Measurements from ENCODE around the gene CREBRF. TPM values are rescaled to one million over a fixed set of nuclear protein-coding genes. Genes with fewer than 3 reads are reported as not detected.

CREBRF gene
- total and polyA plus RNA-seq, 2 donors (not counting 1 experiment from before 2014, with no cell fraction given), result 29.7 to 89.7 TPM

- Histone ChIP-seq H4K20me1 (ENCODE audit: control insufficient read depth, insufficient read depth, low read length, poor library complexity, severe bottlenecking) (no peaks in the 10 kb centered on the region), H2AFZ (ENCODE audit: insufficient read depth, low read depth, low read length, poor library complexity, severe bottlenecking) (no peak overlapping the region), H3K36me3 (replicated peaks in 1 of 2; ENCODE audit: control extremely low read depth in 1 of 2, control insufficient read depth in 1 of 2, extremely low read depth in 1 of 2, insufficient read depth in 2 of 2, low read length in 1 of 2) (peaks cover 2 to 51% of the 10 kb centered on the region in 2 experiments), H3K9ac (ENCODE audit: low read length) (no peak overlapping the region), H3K4me2 (replicated peaks; ENCODE audit: low read depth, low read length, poor library complexity, severe bottlenecking) (no peak overlapping the region), H3K79me2 (ENCODE audit: control insufficient read depth, insufficient read depth, low read length) (no peaks in the 10 kb centered on the region), H3K4me3 (ENCODE audit: control extremely low read depth in 1 of 5, extremely low read depth in 1 of 5, insufficient read depth in 1 of 5, low read depth in 2 of 5, low read length in 4 of 5) (no peak overlapping the region), H3K27me3 (replicated peaks in 1 of 4; ENCODE audit: control extremely low read depth in 1 of 4, control insufficient read depth in 3 of 4, insufficient read depth in 4 of 4, low read length in 3 of 4) (no peaks in the 10 kb centered on the region), H3K9me3 (ENCODE audit: control extremely low read depth in 1 of 3, control insufficient read depth in 2 of 3, insufficient read depth in 1 of 3, low read length in 2 of 3) (no peaks in the 10 kb centered on the region), H3K27ac (ENCODE audit: low read length in 2 of 2) (no peak overlapping the region), H3K4me1 (ENCODE audit: control insufficient read depth in 2 of 2, insufficient read depth in 2 of 2, low read length in 2 of 2) (no peaks in the 10 kb centered on the region)
- DNase-seq (no peak), ATAC-seq (ENCODE audit: low read depth) (no peak)
- Mint-ChIP-seq H3K9me3 (ENCODE audit: insufficient read depth) (no peaks in the 10 kb centered on the region), H3K27me3 (no peaks in the 10 kb centered on the region), H3K4me1 (no peaks in the 10 kb centered on the region), H3K27ac (no peak overlapping the region), H3K4me3 (no peak overlapping the region)
- 80% methylated on average over 1 of the region's 2 CpGs for WGBS (ENCODE audit: insufficient coverage)
- no peak for TF ChIP-seq EZH2 (IDR thresholded peaks at IDR 0.05; ENCODE audit: borderline replicate concordance, insufficient read depth, low read depth, low read length, poor library complexity, severe bottlenecking)
- TF ChIP-seq, protein P1, sequence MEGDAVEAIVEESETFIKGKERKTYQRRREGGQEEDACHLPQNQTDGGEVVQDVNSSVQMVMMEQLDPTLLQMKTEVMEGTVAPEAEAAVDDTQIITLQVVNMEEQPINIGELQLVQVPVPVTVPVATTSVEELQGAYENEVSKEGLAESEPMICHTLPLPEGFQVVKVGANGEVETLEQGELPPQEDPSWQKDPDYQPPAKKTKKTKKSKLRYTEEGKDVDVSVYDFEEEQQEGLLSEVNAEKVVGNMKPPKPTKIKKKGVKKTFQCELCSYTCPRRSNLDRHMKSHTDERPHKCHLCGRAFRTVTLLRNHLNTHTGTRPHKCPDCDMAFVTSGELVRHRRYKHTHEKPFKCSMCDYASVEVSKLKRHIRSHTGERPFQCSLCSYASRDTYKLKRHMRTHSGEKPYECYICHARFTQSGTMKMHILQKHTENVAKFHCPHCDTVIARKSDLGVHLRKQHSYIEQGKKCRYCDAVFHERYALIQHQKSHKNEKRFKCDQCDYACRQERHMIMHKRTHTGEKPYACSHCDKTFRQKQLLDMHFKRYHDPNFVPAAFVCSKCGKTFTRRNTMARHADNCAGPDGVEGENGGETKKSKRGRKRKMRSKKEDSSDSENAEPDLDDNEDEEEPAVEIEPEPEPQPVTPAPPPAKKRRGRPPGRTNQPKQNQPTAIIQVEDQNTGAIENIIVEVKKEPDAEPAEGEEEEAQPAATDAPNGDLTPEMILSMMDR (IDR thresholded peaks at IDR 0.05), result no peak
- CTCF ChIA-PET, result no interaction called here
- intact Hi-C loops (cut with micrococcal nuclease), result no loop called here
- POLR2A ChIA-PET, result no interaction called here
Observed at GRCh38 chr5:173155912-173156311, 99.8 kb downstream of the CREBRF start.

- ChIA-PET POLR2A (no interaction called here), CTCF (no interaction called here)
- Mint-ChIP-seq H3K9me3 (ENCODE audit: insufficient read depth) (no peaks in the 10 kb centered on the region), H3K4me1 (no peaks in the 10 kb centered on the region), H3K27me3 (no peaks in the 10 kb centered on the region), H3K4me3 (no peak overlapping the region), H3K27ac (no peak overlapping the region)
- Histone ChIP-seq H3K27me3 (replicated peaks in 1 of 4; ENCODE audit: control extremely low read depth in 1 of 4, control insufficient read depth in 3 of 4, insufficient read depth in 4 of 4, low read length in 3 of 4) (no peaks in the 10 kb centered on the region), H3K4me2 (replicated peaks; ENCODE audit: low read depth, low read length, poor library complexity, severe bottlenecking) (no peak overlapping the region), H3K4me1 (ENCODE audit: control insufficient read depth in 2 of 2, insufficient read depth in 2 of 2, low read length in 2 of 2) (no peaks in the 10 kb centered on the region), H4K20me1 (ENCODE audit: control insufficient read depth, insufficient read depth, low read length, poor library complexity, severe bottlenecking) (no peaks in the 10 kb centered on the region), H2AFZ (ENCODE audit: insufficient read depth, low read depth, low read length, poor library complexity, severe bottlenecking) (no peak overlapping the region), H3K79me2 (ENCODE audit: control insufficient read depth, insufficient read depth, low read length) (no peaks in the 10 kb centered on the region), H3K27ac (ENCODE audit: low read length in 2 of 2) (no peak overlapping the region), H3K9me3 (ENCODE audit: control extremely low read depth in 1 of 3, control insufficient read depth in 2 of 3, insufficient read depth in 1 of 3, low read length in 2 of 3) (no peaks in the 10 kb centered on the region), H3K9ac (ENCODE audit: low read length) (no peak overlapping the region), H3K4me3 (ENCODE audit: control extremely low read depth in 1 of 5, extremely low read depth in 1 of 5, insufficient read depth in 1 of 5, low read depth in 2 of 5, low read length in 4 of 5) (no peak overlapping the region), H3K36me3 (replicated peaks in 1 of 2; ENCODE audit: control extremely low read depth in 1 of 2, control insufficient read depth in 1 of 2, extremely low read depth in 1 of 2, insufficient read depth in 2 of 2, low read length in 1 of 2) (peaks cover 2 to 62% of the 10 kb centered on the region in 2 experiments)
- no peak for ATAC-seq (ENCODE audit: low read depth)
- TF ChIP-seq EZH2 (IDR thresholded peaks at IDR 0.05; ENCODE audit: borderline replicate concordance, insufficient read depth, low read depth, low read length, poor library complexity, severe bottlenecking), result no peak
- TF ChIP-seq, protein P1 (IDR thresholded peaks at IDR 0.05), result no peak
- intact Hi-C loops (cut with micrococcal nuclease), result no loop called here
- 97% methylated on average over 6 of the region's 8 CpGs for WGBS (ENCODE audit: insufficient coverage)
- DNase-seq, result no peak
Observed at GRCh38 chr5:173158366-173158765, 102.2 kb downstream of the CREBRF start.

All from B cell (primary cell).